Measurements from ENCODE around the gene PACRG.
"Not testable (repeated sequence)": the region's sequence is repeated elsewhere in the genome, so short reads cannot be mapped to it uniquely, and the experiment has no call there.

Gene PACRG

GRCh38 chr6:162727322-162728182, at the start of gene PACRG, which contains the start of gene PRKN:
TSS of gene PACRG (plus strand) at chr6:162727974.
TSS of gene PRKN (minus strand) at chr6:162727766.
- FAIRE-seq, result peak; percentile 88

- not testable (repeated sequence) for FAIRE-seq
Measured at GRCh38 chr6:162678896-162679295, 48.9 kb upstream of the PACRG start.

- no peak for FAIRE-seq
Measured at GRCh38 chr6:162679681-162680080, 48.1 kb upstream of the PACRG start.

- no peak for FAIRE-seq
Measured at GRCh38 chr6:162680367-162680766, 47.4 kb upstream of the PACRG start.

GRCh38 chr6:162680871-162681270, 46.9 kb upstream of the PACRG start:
- no peak for FAIRE-seq

- FAIRE-seq, result no peak
Measured at GRCh38 chr6:162681447-162681846, 46.3 kb upstream of the PACRG start.

GRCh38 chr6:162683135-162683534, 44.6 kb upstream of the PACRG start:
- no peak for FAIRE-seq

GRCh38 chr6:162684052-162684451, 43.7 kb upstream of the PACRG start:
- FAIRE-seq, result no peak

- no peak for FAIRE-seq
Measured at GRCh38 chr6:162684961-162685360, 42.8 kb upstream of the PACRG start.

- FAIRE-seq, result no peak
Measured at GRCh38 chr6:162685586-162685985, 42.2 kb upstream of the PACRG start.

GRCh38 chr6:162688751-162689345, 38.9 kb upstream of the PACRG start:
- no peak for FAIRE-seq

- FAIRE-seq, result no peak
Measured at GRCh38 chr6:162690158-162690557, 37.6 kb upstream of the PACRG start.

GRCh38 chr6:162697872-162698403, 29.8 kb upstream of the PACRG start:
- FAIRE-seq, result no peak

GRCh38 chr6:162698440-162698839, 29.3 kb upstream of the PACRG start:
- no peak for FAIRE-seq

GRCh38 chr6:162699961-162700360, 27.8 kb upstream of the PACRG start:
- FAIRE-seq, result no peak

GRCh38 chr6:162700966-162701365, 26.8 kb upstream of the PACRG start:
- no peak for FAIRE-seq

- no peak for FAIRE-seq
Measured at GRCh38 chr6:162701551-162701950, 26.2 kb upstream of the PACRG start.

- FAIRE-seq, result no peak
Measured at GRCh38 chr6:162702446-162702845, 25.3 kb upstream of the PACRG start.

GRCh38 chr6:162704001-162704400, 23.8 kb upstream of the PACRG start:
- FAIRE-seq, result no peak

- FAIRE-seq, result no peak
Measured at GRCh38 chr6:162705736-162706135, 22.0 kb upstream of the PACRG start.

GRCh38 chr6:162706232-162706631, 21.5 kb upstream of the PACRG start:
- FAIRE-seq, result peak; percentile 5

- FAIRE-seq, result no peak
Measured at GRCh38 chr6:162708971-162709370, 18.8 kb upstream of the PACRG start.

GRCh38 chr6:162709431-162709830, 18.3 kb upstream of the PACRG start:
- no peak for FAIRE-seq

- no peak for FAIRE-seq
Measured at GRCh38 chr6:162710419-162710818, 17.4 kb upstream of the PACRG start.

All from islet of Langerhans (tissue), 1 donor.